Cardiac atrium fibroblast (primary cell): ENCODE results near the gene UPP2. TPM values are rescaled to one million over a fixed set of nuclear protein-coding genes. Genes with fewer than 3 reads are reported as not detected.

ENCODE experiments used
- total RNA-seq: library from RNA; depleted of rRNA; stranded (reverse); fragments of >200 nt; gene quantifications from 2 replicates; pipeline ENCODE4 v1.2.3, GENCODE V29; 2015

Gene UPP2
- not detected in 2 replicates for total RNA-seq

DNA sequence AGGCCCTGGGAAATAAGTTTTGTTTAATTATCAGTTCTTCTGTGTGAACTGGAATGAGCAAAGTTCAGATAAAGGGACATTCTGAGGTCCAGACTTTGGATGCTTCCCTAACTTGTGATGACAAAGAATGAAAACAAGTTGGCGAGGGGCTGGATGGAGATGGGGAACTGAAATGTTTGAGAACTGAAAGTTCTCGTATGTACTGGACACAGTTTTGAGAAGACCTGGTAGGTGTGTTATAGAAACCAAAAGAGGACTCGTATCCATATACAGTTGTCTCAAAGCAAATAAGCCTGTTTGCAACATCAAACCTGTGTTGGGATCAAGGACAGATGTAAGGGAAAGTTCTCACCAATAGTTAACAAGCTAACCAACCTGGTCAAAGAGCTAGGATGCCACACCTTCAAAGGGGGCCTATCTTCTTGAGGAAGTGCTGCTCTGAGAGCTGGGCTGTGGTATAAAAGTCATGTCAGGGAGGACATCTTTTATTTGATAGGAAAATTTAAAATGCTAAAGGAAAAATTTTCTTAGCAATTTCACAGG lies at the start of gene UPP2:
TSS of gene UPP2 (plus strand) at position 493 of the 543 bp plus-strand sequence. CDS start 188 bp downstream, outside the sequence.

Other genes with a start within 250 kb of the UPP2 start
- 14.4 and 36.6 TPM in 2 replicates for gene ACVR1, start 225.5 kb upstream of the UPP2 start, total RNA-seq